GM18867 (cell line): ENCODE data around the gene LTBP1.

Source experiments
- ATAC-seq: cut with Tn5 transposase; IDR thresholded peaks from one replicate; pipeline ENCODE4 v1.9.1; 2021; ENCODE audit warnings: mild to moderate bottlenecking, moderate library complexity; ENCODE audit not compliant: unreplicated experiment

LTBP1 gene

DNA sequence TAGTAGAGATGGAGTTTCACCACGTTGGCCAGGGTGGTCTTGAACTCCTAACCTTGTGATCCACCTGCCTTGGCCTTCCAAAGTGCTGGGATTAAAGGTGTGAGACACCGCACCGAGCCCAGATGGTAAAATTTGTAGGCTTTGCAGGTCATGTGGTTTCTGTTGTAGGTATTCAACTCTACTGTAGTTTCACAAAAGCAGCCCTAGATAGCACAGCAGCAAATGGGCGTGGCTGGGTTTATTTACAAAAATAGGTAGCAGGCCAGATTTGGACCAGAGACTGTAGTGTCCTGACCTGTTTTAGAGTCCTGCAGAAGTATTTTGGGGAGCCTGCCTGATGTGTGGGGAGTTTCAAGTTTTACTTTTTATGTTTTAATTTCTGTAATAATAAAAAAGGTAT is 445.6 kb downstream of the LTBP1 start:
- peak; percentile 59 for ATAC-seq

- no peak for ATAC-seq
These were observed 448.3 kb downstream of the LTBP1 start for GRCh38 chr2:33395034-33395433.

- no peak for ATAC-seq
These were observed 449.0 kb downstream of the LTBP1 start for GRCh38 chr2:33395655-33396249.

- no peak for ATAC-seq
These were observed 457.6 kb downstream of the LTBP1 start for GRCh38 chr2:33404321-33404720.

DNA sequence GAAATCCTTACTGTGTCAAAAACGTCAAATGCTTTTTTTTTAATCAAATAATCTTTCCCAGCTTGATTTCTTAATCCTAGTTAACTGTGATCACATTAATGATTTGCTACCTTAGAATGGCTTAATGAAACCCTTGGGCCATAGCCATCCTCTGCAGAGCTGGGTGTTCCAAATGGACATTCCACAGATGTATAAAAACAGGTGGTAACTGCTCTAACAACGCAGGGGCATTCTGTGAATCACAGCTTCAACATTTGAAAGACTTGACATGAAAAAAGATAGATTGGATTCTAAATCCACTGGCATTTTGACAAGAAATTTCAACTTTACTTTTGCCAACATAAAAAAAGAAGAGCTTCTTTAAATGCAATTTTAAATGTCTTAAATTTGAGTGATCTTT is 459.9 kb downstream of the LTBP1 start:
- no peak for ATAC-seq

DNA sequence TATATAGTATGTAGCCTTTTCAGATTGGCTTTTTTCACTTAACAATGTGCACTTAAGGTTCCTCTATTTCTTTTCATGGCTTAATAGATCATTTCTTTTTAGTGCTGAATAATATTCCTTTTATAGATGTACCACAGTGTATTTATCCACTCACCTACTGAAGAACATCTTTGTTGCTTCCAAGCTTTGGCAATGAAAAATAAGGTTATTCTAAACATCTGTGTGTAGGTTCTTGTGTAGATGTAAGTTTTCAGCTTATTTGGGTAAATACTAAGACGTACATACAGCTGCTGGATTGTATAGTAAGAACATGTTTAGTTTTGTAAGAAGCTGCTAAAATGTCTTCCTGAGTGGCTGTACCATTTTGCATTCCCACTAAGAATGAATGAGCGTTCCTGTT is 461.4 kb downstream of the LTBP1 start:
- no peak for ATAC-seq

- ATAC-seq: no peak
These were observed 462.7 kb downstream of the LTBP1 start for GRCh38 chr2:33409417-33409955.

- no peak for ATAC-seq
These were observed 465.0 kb downstream of the LTBP1 start for GRCh38 chr2:33411765-33412164.

DNA sequence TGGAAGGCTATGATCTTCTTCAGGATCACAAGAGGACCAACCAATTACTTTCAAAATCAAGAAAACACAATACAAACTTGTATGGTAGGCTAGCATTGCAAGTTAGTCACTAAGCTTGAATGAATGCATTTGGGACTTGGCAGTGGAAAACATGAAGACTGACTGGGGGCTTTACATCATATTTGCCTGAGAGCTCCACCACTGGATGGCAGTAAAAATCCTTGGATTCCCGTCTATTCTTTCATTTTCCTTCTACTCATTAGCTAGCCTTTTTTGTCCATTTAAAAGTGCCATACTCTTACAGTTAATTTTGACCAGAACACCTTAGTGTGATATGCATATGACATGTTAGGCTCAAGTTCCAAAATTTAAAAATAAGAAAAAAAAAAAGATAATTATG is 466.2 kb downstream of the LTBP1 start:
- ATAC-seq: no peak

DNA sequence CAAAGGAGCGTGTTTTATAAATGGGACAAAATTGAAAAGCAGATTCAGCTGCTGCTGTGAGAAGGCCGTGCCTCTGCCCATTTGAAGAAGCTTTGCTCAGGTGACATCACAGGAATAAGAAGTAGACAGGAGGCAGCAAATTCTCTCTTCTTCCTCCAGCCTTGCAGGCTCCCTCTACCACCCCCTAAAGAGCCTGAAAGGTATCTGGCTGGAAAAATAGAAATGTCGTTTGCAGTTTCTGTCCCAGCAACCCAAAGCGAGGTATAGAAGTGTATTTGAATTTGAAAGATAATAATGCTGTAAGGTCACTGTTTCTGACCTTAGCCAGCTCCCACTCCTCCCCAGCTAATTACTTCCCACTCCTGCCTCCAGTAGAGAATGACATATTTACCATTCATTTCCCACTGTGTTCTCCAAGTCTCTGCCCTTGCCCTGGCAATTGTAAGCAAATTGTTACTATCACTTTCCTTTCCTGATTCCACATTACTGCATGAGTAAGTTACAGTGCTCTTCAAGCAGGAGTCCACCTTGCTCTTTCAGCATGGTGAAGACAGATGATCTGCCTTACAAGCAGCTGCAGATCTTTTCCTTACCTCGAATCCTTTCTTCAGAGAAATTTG is 472.9 kb downstream of the LTBP1 start:
- no peak for ATAC-seq

DNA sequence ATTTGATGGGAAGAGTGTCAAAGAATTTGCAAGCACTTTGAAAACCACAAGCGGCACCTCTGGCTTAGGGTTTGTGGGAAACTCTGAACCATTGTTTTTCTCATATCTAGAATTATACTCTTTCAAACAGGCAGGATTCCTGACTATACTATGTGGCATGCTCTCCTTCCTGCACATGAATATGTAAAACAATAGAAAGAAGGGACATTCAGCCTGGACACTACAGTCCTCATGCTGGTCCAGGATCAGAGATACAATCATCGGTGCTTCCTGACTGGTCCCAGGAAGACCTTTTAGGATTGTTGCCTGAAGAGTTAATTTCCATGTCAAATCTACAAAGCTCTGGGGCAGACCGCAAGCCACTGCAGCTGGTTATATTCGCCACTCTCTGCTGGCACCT is 474.0 kb downstream of the LTBP1 start:
- ATAC-seq: no peak

DNA sequence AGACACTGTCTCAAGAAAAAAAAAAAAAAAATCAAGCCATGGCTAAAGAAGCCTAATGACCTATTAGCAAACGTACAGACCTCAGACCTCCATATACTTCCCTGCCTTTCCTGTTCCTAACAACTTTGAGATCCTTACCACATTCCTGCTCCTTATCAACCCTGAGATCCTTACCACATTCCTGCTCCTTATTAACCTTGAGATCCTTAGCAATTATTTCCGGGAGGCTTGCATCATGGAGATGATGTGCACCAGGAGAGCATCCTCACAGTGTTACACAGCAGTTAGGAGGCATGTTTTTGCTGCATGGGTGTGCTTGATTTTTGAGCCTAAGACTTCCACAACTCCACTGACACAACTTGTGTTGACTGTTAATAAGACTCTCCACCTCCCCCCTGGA is 475.1 kb downstream of the LTBP1 start:
- no peak for ATAC-seq

- no peak for ATAC-seq
These were observed 478.4 kb downstream of the LTBP1 start for GRCh38 chr2:33425161-33425560.

- ATAC-seq: no peak
These were observed 478.9 kb downstream of the LTBP1 start for GRCh38 chr2:33425586-33426031.

- no peak for ATAC-seq
These were observed 480.0 kb downstream of the LTBP1 start for GRCh38 chr2:33426666-33427231.

GRCh38 chr2:33430077-33430476 is 483.3 kb downstream of the LTBP1 start:
- no peak for ATAC-seq

- ATAC-seq: no peak
These were observed 484.1 kb downstream of the LTBP1 start for GRCh38 chr2:33430856-33431255.

DNA sequence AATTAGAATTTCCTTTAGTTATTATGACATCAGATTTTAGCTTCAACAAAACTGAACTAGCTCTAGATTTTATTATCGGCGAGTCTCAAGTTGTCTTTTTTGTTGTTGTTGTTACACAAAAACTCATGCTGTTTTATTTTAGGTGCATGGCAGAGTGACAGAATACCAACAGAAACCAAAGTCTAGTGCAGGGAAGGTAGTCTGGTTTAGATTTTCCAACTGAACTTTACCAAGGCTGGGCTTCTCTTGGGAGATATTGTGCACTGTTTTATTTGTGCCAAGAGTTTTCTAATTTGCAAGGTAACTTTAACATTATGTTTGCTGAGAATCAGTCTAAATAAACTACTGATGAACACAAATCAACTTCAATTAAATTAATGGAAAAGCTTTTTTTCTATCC is 486.1 kb downstream of the LTBP1 start:
- no peak for ATAC-seq

- ATAC-seq: no peak
These were observed 486.8 kb downstream of the LTBP1 start for GRCh38 chr2:33433279-33434235.

DNA sequence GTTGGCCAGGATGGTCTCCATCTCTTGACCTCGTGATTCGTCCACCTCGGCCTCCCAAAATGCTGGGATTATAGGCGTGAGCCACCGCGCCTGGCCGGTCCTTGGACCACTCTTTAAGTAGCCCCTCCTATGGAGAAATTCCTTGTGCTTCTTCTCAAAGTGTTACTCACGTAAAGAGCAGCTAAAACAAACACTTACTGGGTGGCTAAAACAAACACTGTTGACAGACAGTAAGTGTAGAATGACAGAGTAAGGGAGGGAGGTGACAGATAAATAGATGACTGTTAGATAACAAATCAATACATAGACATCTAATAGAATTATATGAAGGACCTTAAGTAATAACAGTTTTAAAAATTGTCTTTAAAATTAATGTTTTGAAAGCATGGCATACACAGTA is 488.8 kb downstream of the LTBP1 start:
- ATAC-seq: no peak

GRCh38 chr2:33436083-33436482 is 489.3 kb downstream of the LTBP1 start:
- ATAC-seq: no peak
